H1 (cell line): ENCODE measurements around the gene PRSS38. TPM values are rescaled to one million over a fixed set of nuclear protein-coding genes. Genes with fewer than 3 reads are reported as not detected.

Source experiments
- BACH1 ChIP-seq: IDR thresholded peaks from 2 replicates; pipeline ENCODE4 v1.6.1; 2012; ENCODE audit warnings: low read length, improper control_type of control experiment
- CHD7 ChIP-seq: fragments of 300-600 bp; sonication (generic); IDR thresholded peaks from 2 replicates; pipeline ENCODE4 v1.7.1; 2012; ENCODE audit warnings: low read length, moderate library complexity, mild to moderate bottlenecking, inconsistent platforms; ENCODE audit not compliant: insufficient replicate concordance
- CREB1 ChIP-seq: IDR thresholded peaks from 2 replicates; pipeline ENCODE4 v1.6.1; 2012; ENCODE audit warnings: inconsistent platforms
- CTBP2 ChIP-seq: IDR thresholded peaks from 2 replicates; pipeline ENCODE4 v1.7.0; 2011; ENCODE audit warnings: borderline replicate concordance, mild to moderate bottlenecking, moderate library complexity, mixed read lengths, low read length; ENCODE audit not compliant: insufficient read depth, insufficient read length
- EGR1 ChIP-seq: IDR thresholded peaks from 2 replicates; pipeline ENCODE4 v1.6.1; 2011; ENCODE audit warnings: low read depth, low read length, borderline replicate concordance
- KDM1A ChIP-seq: fragments of 200-600, 300-600 bp; sonication (generic); IDR thresholded peaks from 2 replicates; pipeline ENCODE4 v1.7.1; 2016; ENCODE audit warnings: mild to moderate bottlenecking, low read length, borderline replicate concordance
- NANOG ChIP-seq: IDR thresholded peaks from 2 replicates; pipeline ENCODE4 v1.6.1; 2011; ENCODE audit warnings: low read length, low read depth, mild to moderate bottlenecking, inconsistent platforms; ENCODE audit not compliant: insufficient read depth, poor library complexity, severe bottlenecking
- RFX5 ChIP-seq: IDR thresholded peaks from 2 replicates; pipeline ENCODE4 v1.6.1; 2011; ENCODE audit warnings: low read depth, low read length, improper control_type of control experiment, borderline replicate concordance
- SAP30 ChIP-seq: fragments of 300-600 bp; sonication (generic); IDR thresholded peaks from 2 replicates; pipeline ENCODE4 v1.7.1; 2012; ENCODE audit warnings: low read length, moderate library complexity, mild to moderate bottlenecking, inconsistent platforms; ENCODE audit not compliant: insufficient read depth, insufficient replicate concordance
- SIRT6 ChIP-seq: IDR thresholded peaks from one replicate; pipeline ENCODE4 v1.7.1; 2012; ENCODE audit warnings: low read length, inconsistent platforms
- TAF1 ChIP-seq: IDR thresholded peaks from 2 replicates; pipeline ENCODE4 v1.6.1; 2011; ENCODE audit warnings: mild to moderate bottlenecking, low read depth, low read length
- TCF12 ChIP-seq: IDR thresholded peaks from 2 replicates; pipeline ENCODE4 v1.6.1; 2011; ENCODE audit warnings: low read depth, mild to moderate bottlenecking, low read length
- polyA plus RNA-seq, 7 experiments: library from polyadenylated mRNA; depleted of rRNA in 3 of 7; stranded (reverse) in 5 of 7; unstranded in 2 of 7; fragments of >200 nt in 5 of 7; fragments of 200-250 nt in 2 of 7; gene quantifications; 1 replicate in 5 of 7; 2 replicates in 1 of 7; 4 replicates in 1 of 7; pipeline versions ENCODE4 v1.2.1 to v1.2.3, GENCODE V29; 2011 to 2013; ENCODE audit warnings: missing spikeins in 2 of 7, mixed read lengths in 2 of 7
- total RNA-seq: library from RNA; stranded (reverse); fragmentation: NEBNext Ultra II Directional; extraction: Animal tissue kit (Norgen Biotek cat#: 25700); gene quantifications from 2 replicates; pipeline ENCODE4 v1.2.1, GENCODE V29; 2021

PRSS38 gene
- total and polyA plus RNA-seq, 2 of the 8 experiments (the other 6 are each of a cell fraction or from before 2014, with no cell fraction given) = not detected

GRCh38 chr1:227846265-227846858 lies 30.9 kb downstream of the PRSS38 start (continued):
- TF ChIP-seq CHD7 (no peak), RFX5 (no peak), NANOG (no peak), SIRT6 (no peak), EGR1 (no peak), CREB1 (no peak), KDM1A (no peak), CTBP2 (no peak), SAP30 (no peak), BACH1 (no peak), TAF1 (no peak), TCF12 (no peak)
